PFSK-1 (cell line): ENCODE results near the gene DDX46.
A peak's percentile ranks its signal among the peaks of the same experiment; 100 is the strongest.

Experiments used
- FOXP2 ChIP-seq: optimal IDR thresholded peaks from 2 replicates; pipeline ENCODE3; 2011; ENCODE audit warnings: borderline replicate concordance, control low read depth, inconsistent platforms; ENCODE audit not compliant: insufficient read depth; ENCODE audit errors: extremely low read length, extremely low read depth
- POLR2AphosphoS5 ChIP-seq: IDR thresholded peaks from 2 replicates; pipeline ENCODE4 v1.6.1; 2012; ENCODE audit warnings: low read depth, mild to moderate bottlenecking, control low read depth, low read length, moderate library complexity
- REST ChIP-seq, 2 experiments: IDR thresholded peaks; 2 replicates each; pipeline versions ENCODE4 v1.6.1 to v1.8.0; 2011 to 2012; ENCODE audit warnings: low read depth in 2 of 2, low read length in 2 of 2, control low read depth in 1 of 2, inconsistent platforms in 1 of 2, mild to moderate bottlenecking in 1 of 2, moderate library complexity in 1 of 2; ENCODE audit not compliant: insufficient read depth in 1 of 2
- SIN3A ChIP-seq: IDR thresholded peaks from 2 replicates; pipeline ENCODE4 v1.6.1; 2012; ENCODE audit warnings: mild to moderate bottlenecking, low read length, moderate library complexity, borderline replicate concordance; ENCODE audit not compliant: insufficient read depth
- TAF1 ChIP-seq: IDR thresholded peaks from 2 replicates; pipeline ENCODE4 v1.6.1; 2012; ENCODE audit warnings: low read length, control low read depth, borderline replicate concordance; ENCODE audit not compliant: insufficient read depth

The DDX46 gene

GRCh38 chr5:134873987-134874830 lies 115.6 kb downstream of the DDX46 start, which contains the start of gene TXNDC15:
Gene TXNDC15 (plus strand): TSS chr5:134874371. CDS start chr5:134874428, 57 bp downstream.
- no peak for TF ChIP-seq SIN3A
- TF ChIP-seq REST (IDR thresholded peaks at IDR 0.05; ENCODE audit: insufficient read depth in 1 of 2, low read depth in 2 of 2, low read length in 2 of 2), result peak; percentile 45 to 59; a peak in 3 of 4 replicates
- TF ChIP-seq FOXP2, result peak; percentile 56
- TF ChIP-seq POLR2AphosphoS5, result peak; percentile 80
- peak; percentile 100 for TF ChIP-seq TAF1

DNA sequence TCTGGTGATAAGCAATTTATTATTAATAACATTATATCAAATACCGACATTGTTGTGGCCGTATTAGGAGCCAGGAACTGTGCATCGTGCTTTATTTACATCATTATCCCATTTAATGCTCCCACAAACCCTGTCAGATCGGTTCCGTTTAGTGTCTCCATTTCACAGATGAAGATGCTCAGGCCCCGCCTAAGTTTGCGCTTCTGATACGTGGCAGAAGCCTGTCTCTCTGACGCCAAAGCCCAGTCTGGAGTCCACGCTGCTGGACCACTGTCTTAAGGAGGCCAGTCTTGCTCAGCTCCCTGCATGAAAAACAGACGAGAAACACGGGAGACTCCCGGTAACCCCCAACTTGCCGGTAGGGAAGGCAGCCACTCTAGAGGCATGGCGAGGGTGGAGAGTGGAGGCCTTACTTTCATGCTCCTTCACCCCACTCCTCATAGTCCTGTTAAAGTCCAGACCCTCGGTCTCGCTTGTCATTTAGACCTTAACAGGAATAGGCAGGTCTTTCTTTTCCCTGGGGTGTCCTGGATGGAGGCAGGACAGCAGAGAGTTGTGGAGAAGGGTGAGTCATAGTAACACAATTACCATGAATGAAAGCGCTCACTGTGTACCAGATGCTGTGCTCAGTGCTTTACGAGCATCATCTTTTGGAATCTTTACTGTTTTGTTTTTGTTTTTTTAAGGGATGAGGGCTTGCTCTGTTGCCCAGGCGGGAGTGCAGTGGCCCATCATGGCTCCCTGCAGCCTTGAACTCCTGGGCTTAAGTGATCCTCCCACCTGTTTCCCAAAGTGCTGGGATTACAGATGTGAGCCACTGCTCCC lies 116.5 kb downstream of the DDX46 start:
- TF ChIP-seq POLR2AphosphoS5 (peak; percentile 88), FOXP2 (no peak), REST (IDR thresholded peaks at IDR 0.05; ENCODE audit: insufficient read depth in 1 of 2, low read depth in 2 of 2, low read length in 2 of 2) (no peak)

DNA sequence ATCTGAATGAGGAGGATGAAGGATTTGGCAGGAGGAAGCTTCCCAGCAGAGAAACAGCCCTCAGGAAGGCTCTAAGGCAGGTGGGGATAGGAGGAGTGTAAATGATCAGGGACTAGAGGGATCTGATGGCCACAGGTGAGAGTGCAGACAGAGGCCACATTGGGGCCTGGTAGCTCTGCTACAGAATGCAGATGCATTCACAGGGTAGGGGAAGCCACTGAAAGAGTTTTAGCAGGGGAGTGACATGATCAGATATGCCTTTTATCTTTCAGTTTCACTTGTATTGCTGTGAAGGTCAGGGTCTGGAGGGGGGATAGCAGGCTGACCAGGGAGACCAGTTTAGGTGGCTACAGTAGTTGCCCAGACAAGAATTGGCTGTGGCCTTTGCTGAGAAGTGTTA lies 118.6 kb downstream of the DDX46 start:
- TF ChIP-seq POLR2AphosphoS5, result no peak
- no peak for TF ChIP-seq REST (IDR thresholded peaks at IDR 0.05; ENCODE audit: insufficient read depth in 1 of 2, low read depth in 2 of 2, low read length in 2 of 2)
- TF ChIP-seq FOXP2, result no peak
- no peak for TF ChIP-seq TAF1
- no peak for TF ChIP-seq SIN3A

GRCh38 chr5:134878403-134878802 lies 119.8 kb downstream of the DDX46 start:
- TF ChIP-seq REST (IDR thresholded peaks at IDR 0.05; ENCODE audit: insufficient read depth in 1 of 2, low read depth in 2 of 2, low read length in 2 of 2) (no peak), SIN3A (no peak), TAF1 (no peak), FOXP2 (no peak), POLR2AphosphoS5 (no peak)
